Activated CD4-positive, alpha-beta T cell treated with anti-CD3 and anti-CD28 coated beads, Interleukin-2, amount 10 ng/mL, durations not matched to agents 24 days and 14 days (primary cell): ENCODE results near the gene MTHFD1L. TPM values are rescaled to one million over a fixed set of nuclear protein-coding genes. Genes with fewer than 3 reads are reported as not detected.
"Not testable (repeated sequence)": the region's sequence is repeated elsewhere in the genome, so short reads cannot be mapped to it uniquely, and the experiment has no call there.

Experiments
- DNase-seq: peaks from one replicate; pipeline ENCODE4 v3.0.0; 2022
- H3K27ac Mint-ChIP-seq: one replicate; pipeline ENCODE4 v1.8.0; 2022; ENCODE audit warnings: mild to moderate bottlenecking, mixed read lengths
- H3K27me3 Mint-ChIP-seq: one replicate; pipeline ENCODE4 v1.8.0; 2022; ENCODE audit warnings: mixed read lengths
- H3K36me3 Mint-ChIP-seq: one replicate; pipeline ENCODE4 v1.8.0; 2022; ENCODE audit warnings: low read depth, mild to moderate bottlenecking, mixed read lengths
- H3K4me1 Mint-ChIP-seq: one replicate; pipeline ENCODE4 v1.8.0; 2021; ENCODE audit warnings: mixed read lengths
- H3K4me3 Mint-ChIP-seq: one replicate; pipeline ENCODE4 v1.8.0; 2022; ENCODE audit warnings: mild to moderate bottlenecking, moderate library complexity, mixed read lengths
- H3K9me3 Mint-ChIP-seq: one replicate; pipeline ENCODE4 v1.8.0; 2021; ENCODE audit warnings: mixed read lengths
- intact Hi-C: fragments of 100-400 bp; cut with micrococcal nuclease; formaldehyde crosslinking; loops from one replicate; pipeline ENCODE4 v1.15.1; 2023
- total RNA-seq: library from RNA; stranded (reverse); gene quantifications from 2 replicates; pipeline ENCODE4 v1.2.3, GENCODE V29; 2022

MTHFD1L gene
- total RNA-seq, 1 donor from 2014 or later: 136 TPM

- H3K9me3 Mint-ChIP-seq: no peaks in the 10 kb centered on the region
- no peak overlapping the region for H3K27ac Mint-ChIP-seq
- DNase-seq: no peak
- no peak overlapping the region for H3K4me3 Mint-ChIP-seq
- H3K36me3 Mint-ChIP-seq: no peaks in the 10 kb centered on the region
- H3K4me1 Mint-ChIP-seq: no peaks in the 10 kb centered on the region
- intact Hi-C loops: no loop called here
- H3K27me3 Mint-ChIP-seq: peaks cover 6% of the 10 kb centered on the region
These were observed 243.9 kb downstream of the MTHFD1L start for GRCh38 chr6:151109361-151109760.

GRCh38 chr6:151109869-151110575 lies 244.5 kb downstream of the MTHFD1L start:
- no peak for DNase-seq
- Mint-ChIP-seq H3K36me3 (no peaks in the 10 kb centered on the region), H3K4me1 (no peaks in the 10 kb centered on the region), H3K4me3 (no peak overlapping the region), H3K9me3 (no peaks in the 10 kb centered on the region), H3K27me3 (peaks cover 6% of the 10 kb centered on the region), H3K27ac (no peak overlapping the region)
- intact Hi-C loops: no loop called here

GRCh38 chr6:151110576-151110905 lies 245.0 kb downstream of the MTHFD1L start:
- Mint-ChIP-seq H3K9me3 (no peaks in the 10 kb centered on the region), H3K27ac (no peak overlapping the region), H3K4me1 (no peaks in the 10 kb centered on the region), H3K27me3 (peaks cover 6% of the 10 kb centered on the region), H3K36me3 (no peaks in the 10 kb centered on the region), H3K4me3 (no peak overlapping the region)
- no peak for DNase-seq
- intact Hi-C loops: no loop called here

- H3K9me3 Mint-ChIP-seq: no peaks in the 10 kb centered on the region
- intact Hi-C loops: no loop called here
- peaks cover 9% of the 10 kb centered on the region for H3K27me3 Mint-ChIP-seq
- H3K4me1 Mint-ChIP-seq: no peaks in the 10 kb centered on the region
- no peaks in the 10 kb centered on the region for H3K36me3 Mint-ChIP-seq
- no peak for DNase-seq
- H3K27ac Mint-ChIP-seq: no peak overlapping the region
- H3K4me3 Mint-ChIP-seq: no peak overlapping the region
These were observed 246.2 kb downstream of the MTHFD1L start for GRCh38 chr6:151111670-151112069.

GRCh38 chr6:151112130-151112529 lies 246.6 kb downstream of the MTHFD1L start:
- Mint-ChIP-seq H3K27me3 (peaks cover 9% of the 10 kb centered on the region), H3K36me3 (no peaks in the 10 kb centered on the region), H3K27ac (no peak overlapping the region), H3K9me3 (no peaks in the 10 kb centered on the region), H3K4me1 (no peaks in the 10 kb centered on the region), H3K4me3 (no peak overlapping the region)
- intact Hi-C loops: no loop called here
- DNase-seq: no peak

- DNase-seq, H3K4me3 Mint-ChIP-seq, intact Hi-C loops, H3K4me1 Mint-ChIP-seq, H3K27me3 Mint-ChIP-seq, H3K27ac Mint-ChIP-seq, H3K9me3 Mint-ChIP-seq, H3K36me3 Mint-ChIP-seq: not testable (repeated sequence)
These were observed 247.4 kb downstream of the MTHFD1L start for GRCh38 chr6:151112884-151113283.

GRCh38 chr6:151113641-151114040 lies 248.1 kb downstream of the MTHFD1L start:
- Mint-ChIP-seq H3K4me3 (no peak overlapping the region), H3K27ac (no peak overlapping the region), H3K36me3 (no peaks in the 10 kb centered on the region), H3K4me1 (peaks cover 5% of the 10 kb centered on the region), H3K9me3 (no peaks in the 10 kb centered on the region), H3K27me3 (peaks cover 7% of the 10 kb centered on the region)
- intact Hi-C loops: no loop called here
- DNase-seq: no peak

- Mint-ChIP-seq H3K4me1 (peaks cover 6% of the 10 kb centered on the region), H3K27ac (no peak overlapping the region), H3K4me3 (no peak overlapping the region), H3K36me3 (no peaks in the 10 kb centered on the region), H3K9me3 (no peaks in the 10 kb centered on the region), H3K27me3 (peaks cover 4% of the 10 kb centered on the region)
- intact Hi-C loops: no loop called here
- no peak for DNase-seq
These were observed 253.1 kb downstream of the MTHFD1L start for GRCh38 chr6:151118461-151119123.

- no peaks in the 10 kb centered on the region for H3K9me3 Mint-ChIP-seq
- H3K4me3 Mint-ChIP-seq: no peak overlapping the region
- H3K4me1 Mint-ChIP-seq: peaks cover 6% of the 10 kb centered on the region
- intact Hi-C loops: no loop called here
- peaks cover 4% of the 10 kb centered on the region for H3K27me3 Mint-ChIP-seq
- H3K36me3 Mint-ChIP-seq: no peaks in the 10 kb centered on the region
- H3K27ac Mint-ChIP-seq: no peak overlapping the region
- DNase-seq: no peak
These were observed 254.5 kb downstream of the MTHFD1L start for GRCh38 chr6:151119823-151120524.

GRCh38 chr6:151121900-151122299 lies 256.4 kb downstream of the MTHFD1L start:
- Mint-ChIP-seq H3K4me3 (no peak overlapping the region), H3K4me1 (peaks cover 6% of the 10 kb centered on the region), H3K27me3 (peaks cover 4% of the 10 kb centered on the region), H3K36me3 (no peaks in the 10 kb centered on the region), H3K27ac (no peak overlapping the region), H3K9me3 (no peaks in the 10 kb centered on the region)
- DNase-seq: no peak
- intact Hi-C loops: no loop called here

GRCh38 chr6:151123641-151124040 lies 258.1 kb downstream of the MTHFD1L start:
- H3K27ac Mint-ChIP-seq, DNase-seq, H3K9me3 Mint-ChIP-seq, H3K27me3 Mint-ChIP-seq, intact Hi-C loops, H3K4me3 Mint-ChIP-seq, H3K4me1 Mint-ChIP-seq, H3K36me3 Mint-ChIP-seq: not testable (repeated sequence)

GRCh38 chr6:151125242-151125641 lies 259.7 kb downstream of the MTHFD1L start:
- H3K27ac Mint-ChIP-seq, H3K4me1 Mint-ChIP-seq, intact Hi-C loops, H3K27me3 Mint-ChIP-seq, H3K9me3 Mint-ChIP-seq, DNase-seq, H3K4me3 Mint-ChIP-seq, H3K36me3 Mint-ChIP-seq: not testable (repeated sequence)

- H3K36me3 Mint-ChIP-seq, H3K27me3 Mint-ChIP-seq, H3K27ac Mint-ChIP-seq, H3K4me3 Mint-ChIP-seq, H3K4me1 Mint-ChIP-seq, DNase-seq, H3K9me3 Mint-ChIP-seq, intact Hi-C loops: not testable (repeated sequence)
These were observed 260.3 kb downstream of the MTHFD1L start for GRCh38 chr6:151125651-151126416.

GRCh38 chr6:151126417-151126724 lies 260.9 kb downstream of the MTHFD1L start:
- H3K4me1 Mint-ChIP-seq, H3K27me3 Mint-ChIP-seq, H3K4me3 Mint-ChIP-seq, H3K36me3 Mint-ChIP-seq, H3K27ac Mint-ChIP-seq, DNase-seq, H3K9me3 Mint-ChIP-seq, intact Hi-C loops: not testable (repeated sequence)
